ENCODE results near the gene VSX1.

The VSX1 gene

DNA sequence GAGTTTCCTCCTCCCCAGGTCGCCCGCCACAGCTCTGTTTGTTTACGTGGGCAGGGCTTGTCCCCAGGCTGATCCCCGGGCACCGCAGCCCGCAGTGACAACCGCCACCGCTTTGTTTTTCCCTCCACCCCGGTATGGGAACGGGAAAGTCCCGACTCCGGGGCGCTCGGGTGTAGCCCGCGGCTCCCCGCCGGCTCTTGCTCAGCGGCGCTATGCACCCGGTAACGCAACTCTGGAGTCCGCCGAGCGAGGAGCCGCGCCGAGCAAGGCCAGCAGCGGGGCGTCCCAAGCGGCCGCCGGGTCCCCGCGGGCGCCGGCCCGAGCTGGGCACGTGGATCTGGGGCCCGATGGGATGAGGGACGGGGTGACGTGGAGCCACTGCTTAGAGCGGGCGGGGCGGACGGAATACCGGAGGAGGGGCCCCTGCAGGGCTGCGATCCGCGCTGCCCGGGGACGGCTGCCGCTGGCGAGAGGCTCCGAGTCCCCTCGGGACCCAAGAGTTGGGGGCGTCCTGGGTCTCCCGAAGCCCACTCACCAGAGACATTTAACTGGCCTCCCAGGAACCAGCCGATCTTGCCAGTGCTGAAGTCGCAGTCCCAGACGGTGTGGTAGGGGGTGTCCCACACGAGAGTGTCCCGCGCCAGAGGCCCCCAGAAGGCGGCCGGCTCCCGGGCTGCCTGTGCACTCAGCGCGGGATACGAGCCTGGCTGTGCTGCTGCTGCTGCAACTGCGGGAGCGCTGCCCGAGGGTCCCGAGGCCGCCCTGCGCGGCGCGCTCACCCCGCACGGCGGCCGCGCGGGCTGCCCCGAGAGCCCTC is 24.5 kb downstream of the VSX1 start (continued):
- no peak for TF ChIP-seq PPARA (CRISPR knock-in tag; IDR thresholded peaks at IDR 0.05; ENCODE audit: borderline replicate concordance)
- TF ChIP-seq ZFP3 (CRISPR knock-in tag; IDR thresholded peaks at IDR 0.05) = no peak
- TF ChIP-seq CSDC2 (CRISPR knock-in tag; IDR thresholded peaks at IDR 0.05) = no peak
- no peak for TF ChIP-seq ZNF70 (CRISPR knock-in tag; IDR thresholded peaks at IDR 0.05)
- no peak for TF ChIP-seq SNAI2 (CRISPR knock-in tag; IDR thresholded peaks at IDR 0.05)
- TF ChIP-seq ESRRG (CRISPR knock-in tag; IDR thresholded peaks at IDR 0.05) = no peak
- TF ChIP-seq RARB (CRISPR knock-in tag; IDR thresholded peaks at IDR 0.05) = no peak
- TF ChIP-seq, protein P1, sequence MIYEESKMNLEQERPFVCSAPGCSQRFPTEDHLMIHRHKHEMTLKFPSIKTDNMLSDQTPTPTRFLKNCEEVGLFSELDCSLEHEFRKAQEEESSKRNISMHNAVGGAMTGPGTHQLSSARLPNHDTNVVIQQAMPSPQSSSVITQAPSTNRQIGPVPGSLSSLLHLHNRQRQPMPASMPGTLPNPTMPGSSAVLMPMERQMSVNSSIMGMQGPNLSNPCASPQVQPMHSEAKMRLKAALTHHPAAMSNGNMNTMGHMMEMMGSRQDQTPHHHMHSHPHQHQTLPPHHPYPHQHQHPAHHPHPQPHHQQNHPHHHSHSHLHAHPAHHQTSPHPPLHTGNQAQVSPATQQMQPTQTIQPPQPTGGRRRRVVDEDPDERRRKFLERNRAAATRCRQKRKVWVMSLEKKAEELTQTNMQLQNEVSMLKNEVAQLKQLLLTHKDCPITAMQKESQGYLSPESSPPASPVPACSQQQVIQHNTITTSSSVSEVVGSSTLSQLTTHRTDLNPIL (CRISPR knock-in tag; IDR thresholded peaks at IDR 0.05; ENCODE audit: low read depth) = no peak

DNA sequence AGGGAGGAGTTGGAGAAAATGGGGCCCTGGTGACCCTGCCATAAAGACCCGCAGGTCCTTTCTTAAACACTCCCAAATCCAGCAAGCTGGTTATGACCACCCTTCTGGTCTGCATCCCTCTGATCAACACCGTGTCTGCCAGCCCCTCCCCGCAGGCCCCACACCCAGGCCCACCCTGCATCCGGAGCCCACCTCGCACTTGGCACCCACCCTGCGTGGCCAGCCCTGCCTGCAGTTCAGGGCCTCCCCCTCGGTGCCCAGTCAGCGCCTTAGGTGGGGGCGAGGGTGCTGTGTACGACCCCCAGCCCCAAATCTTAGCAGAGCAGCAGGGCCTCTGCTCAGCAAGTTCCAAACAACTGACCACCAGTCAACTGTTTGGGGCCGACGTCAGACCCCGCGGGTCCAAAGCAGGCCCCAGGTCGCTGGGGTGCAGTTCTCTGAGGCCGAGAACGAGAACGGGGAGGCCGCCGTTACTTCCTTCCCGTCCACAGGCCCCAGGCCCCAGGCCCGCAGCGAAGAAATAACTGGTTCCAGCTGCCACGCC is 25.2 kb downstream of the VSX1 start:
- no peak for ATAC-seq
- TF ChIP-seq GLIS3 (CRISPR knock-in tag; IDR thresholded peaks at IDR 0.05) (no peak), TCF4 (CRISPR knock-in tag; IDR thresholded peaks at IDR 0.05; ENCODE audit: borderline replicate concordance) (no peak), ESRRG (CRISPR knock-in tag; IDR thresholded peaks at IDR 0.05) (no peak), PPARA (CRISPR knock-in tag; IDR thresholded peaks at IDR 0.05; ENCODE audit: borderline replicate concordance) (no peak), SNAI2 (CRISPR knock-in tag; IDR thresholded peaks at IDR 0.05) (no peak)
- TF ChIP-seq, protein P2, sequence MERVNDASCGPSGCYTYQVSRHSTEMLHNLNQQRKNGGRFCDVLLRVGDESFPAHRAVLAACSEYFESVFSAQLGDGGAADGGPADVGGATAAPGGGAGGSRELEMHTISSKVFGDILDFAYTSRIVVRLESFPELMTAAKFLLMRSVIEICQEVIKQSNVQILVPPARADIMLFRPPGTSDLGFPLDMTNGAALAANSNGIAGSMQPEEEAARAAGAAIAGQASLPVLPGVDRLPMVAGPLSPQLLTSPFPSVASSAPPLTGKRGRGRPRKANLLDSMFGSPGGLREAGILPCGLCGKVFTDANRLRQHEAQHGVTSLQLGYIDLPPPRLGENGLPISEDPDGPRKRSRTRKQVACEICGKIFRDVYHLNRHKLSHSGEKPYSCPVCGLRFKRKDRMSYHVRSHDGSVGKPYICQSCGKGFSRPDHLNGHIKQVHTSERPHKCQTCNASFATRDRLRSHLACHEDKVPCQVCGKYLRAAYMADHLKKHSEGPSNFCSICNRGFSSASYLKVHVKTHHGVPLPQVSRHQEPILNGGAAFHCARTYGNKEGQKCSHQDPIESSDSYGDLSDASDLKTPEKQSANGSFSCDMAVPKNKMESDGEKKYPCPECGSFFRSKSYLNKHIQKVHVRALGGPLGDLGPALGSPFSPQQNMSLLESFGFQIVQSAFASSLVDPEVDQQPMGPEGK (CRISPR knock-in tag; IDR thresholded peaks at IDR 0.05; ENCODE audit: borderline replicate concordance) = no peak
- TF ChIP-seq, protein P3, sequence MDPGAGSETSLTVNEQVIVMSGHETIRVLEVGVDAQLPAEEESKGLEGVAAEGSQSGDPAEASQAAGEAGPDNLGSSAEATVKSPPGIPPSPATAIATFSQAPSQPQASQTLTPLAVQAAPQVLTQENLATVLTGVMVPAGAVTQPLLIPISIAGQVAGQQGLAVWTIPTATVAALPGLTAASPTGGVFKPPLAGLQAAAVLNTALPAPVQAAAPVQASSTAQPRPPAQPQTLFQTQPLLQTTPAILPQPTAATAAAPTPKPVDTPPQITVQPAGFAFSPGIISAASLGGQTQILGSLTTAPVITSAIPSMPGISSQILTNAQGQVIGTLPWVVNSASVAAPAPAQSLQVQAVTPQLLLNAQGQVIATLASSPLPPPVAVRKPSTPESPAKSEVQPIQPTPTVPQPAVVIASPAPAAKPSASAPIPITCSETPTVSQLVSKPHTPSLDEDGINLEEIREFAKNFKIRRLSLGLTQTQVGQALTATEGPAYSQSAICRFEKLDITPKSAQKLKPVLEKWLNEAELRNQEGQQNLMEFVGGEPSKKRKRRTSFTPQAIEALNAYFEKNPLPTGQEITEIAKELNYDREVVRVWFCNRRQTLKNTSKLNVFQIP (CRISPR knock-in tag; IDR thresholded peaks at IDR 0.05; ENCODE audit: borderline replicate concordance, low read depth) = no peak

DNA sequence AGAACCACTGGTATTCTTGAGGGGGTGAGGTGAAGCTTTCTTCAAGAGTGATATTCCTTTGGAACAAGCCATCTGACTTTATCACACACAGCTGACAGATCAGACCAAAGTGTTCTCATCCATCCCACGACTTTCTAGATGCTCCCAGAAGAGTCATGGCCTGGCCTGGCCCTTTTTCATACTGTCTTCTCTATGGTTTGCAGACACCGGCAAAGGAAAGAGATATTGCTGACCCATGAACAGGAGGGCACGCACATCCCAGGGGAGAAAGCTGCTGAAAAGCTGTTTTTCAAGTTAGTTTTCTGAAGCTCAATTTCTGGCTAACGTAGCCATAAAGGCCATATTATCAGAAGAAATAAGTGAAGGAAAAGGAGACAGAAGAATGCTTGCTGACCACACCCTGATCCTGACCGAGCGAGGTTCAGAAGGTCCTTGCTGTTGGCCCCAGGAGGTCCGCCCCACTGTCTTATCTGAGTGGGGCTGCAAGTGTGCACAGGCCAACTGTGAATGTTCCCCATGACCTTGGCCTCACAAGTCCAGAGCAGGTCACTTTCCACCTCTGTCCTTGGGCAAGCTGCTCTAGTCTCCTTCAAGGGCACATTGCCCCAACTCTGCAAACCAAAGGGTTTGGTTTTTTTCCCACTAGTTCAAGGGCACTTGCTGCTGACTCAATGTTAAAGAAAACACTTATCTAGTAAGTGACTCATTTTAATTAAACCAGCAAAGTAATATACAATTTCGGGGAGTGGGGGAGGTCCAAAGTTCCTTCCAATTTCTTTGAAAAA is 26.0 kb downstream of the VSX1 start:
- ATAC-seq = no peak
- TF ChIP-seq ZFP3 (CRISPR knock-in tag; IDR thresholded peaks at IDR 0.05) = no peak
- TF ChIP-seq ZNF8 (CRISPR knock-in tag; IDR thresholded peaks at IDR 0.05) = no peak
- TF ChIP-seq, protein P3 (CRISPR knock-in tag; IDR thresholded peaks at IDR 0.05; ENCODE audit: borderline replicate concordance, low read depth) = no peak
- no peak for TF ChIP-seq TCF4 (CRISPR knock-in tag; IDR thresholded peaks at IDR 0.05; ENCODE audit: borderline replicate concordance)

DNA sequence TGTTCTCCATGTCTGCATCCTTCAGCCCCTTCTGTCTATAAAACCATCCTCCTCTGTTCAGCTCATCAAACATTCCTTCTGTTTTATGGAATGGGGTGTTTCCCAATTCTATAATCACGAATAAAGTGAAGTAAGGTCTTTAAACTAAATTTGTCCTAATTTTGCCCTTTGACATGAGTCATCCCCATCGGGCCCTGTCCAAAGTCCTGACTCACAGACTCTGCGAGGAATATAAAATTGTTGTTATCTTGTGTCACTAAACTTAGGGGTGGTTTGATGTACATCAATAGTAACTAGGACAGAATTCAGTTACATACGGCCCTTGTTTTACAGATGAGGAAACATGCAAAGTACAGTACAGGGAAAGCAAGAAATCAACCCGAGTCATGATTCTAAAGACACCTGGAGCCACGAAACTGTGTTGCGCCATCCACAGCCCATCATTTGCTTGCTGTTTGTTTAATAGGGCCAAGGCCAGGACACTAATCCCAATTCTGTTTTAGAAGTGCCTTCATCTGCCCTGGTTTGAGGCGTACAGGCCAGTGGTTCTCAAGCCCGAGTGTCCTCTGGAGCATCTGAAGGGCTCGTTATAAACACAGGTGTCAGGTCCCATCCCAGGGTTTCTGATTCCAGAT is 26.8 kb downstream of the VSX1 start:
- ATAC-seq = no peak
- TF ChIP-seq PPARA (CRISPR knock-in tag; IDR thresholded peaks at IDR 0.05; ENCODE audit: borderline replicate concordance) (no peak), TOX (CRISPR knock-in tag; IDR thresholded peaks at IDR 0.05; ENCODE audit: borderline replicate concordance) (no peak), BACH2 (CRISPR knock-in tag; IDR thresholded peaks at IDR 0.05; ENCODE audit: borderline replicate concordance) (no peak), ZFP3 (CRISPR knock-in tag; IDR thresholded peaks at IDR 0.05) (no peak), ZC3H10 (CRISPR knock-in tag; IDR thresholded peaks at IDR 0.05) (no peak), ZNF70 (CRISPR knock-in tag; IDR thresholded peaks at IDR 0.05) (no peak), OSR1 (CRISPR knock-in tag; IDR thresholded peaks at IDR 0.05) (no peak)
- TF ChIP-seq, protein P4, sequence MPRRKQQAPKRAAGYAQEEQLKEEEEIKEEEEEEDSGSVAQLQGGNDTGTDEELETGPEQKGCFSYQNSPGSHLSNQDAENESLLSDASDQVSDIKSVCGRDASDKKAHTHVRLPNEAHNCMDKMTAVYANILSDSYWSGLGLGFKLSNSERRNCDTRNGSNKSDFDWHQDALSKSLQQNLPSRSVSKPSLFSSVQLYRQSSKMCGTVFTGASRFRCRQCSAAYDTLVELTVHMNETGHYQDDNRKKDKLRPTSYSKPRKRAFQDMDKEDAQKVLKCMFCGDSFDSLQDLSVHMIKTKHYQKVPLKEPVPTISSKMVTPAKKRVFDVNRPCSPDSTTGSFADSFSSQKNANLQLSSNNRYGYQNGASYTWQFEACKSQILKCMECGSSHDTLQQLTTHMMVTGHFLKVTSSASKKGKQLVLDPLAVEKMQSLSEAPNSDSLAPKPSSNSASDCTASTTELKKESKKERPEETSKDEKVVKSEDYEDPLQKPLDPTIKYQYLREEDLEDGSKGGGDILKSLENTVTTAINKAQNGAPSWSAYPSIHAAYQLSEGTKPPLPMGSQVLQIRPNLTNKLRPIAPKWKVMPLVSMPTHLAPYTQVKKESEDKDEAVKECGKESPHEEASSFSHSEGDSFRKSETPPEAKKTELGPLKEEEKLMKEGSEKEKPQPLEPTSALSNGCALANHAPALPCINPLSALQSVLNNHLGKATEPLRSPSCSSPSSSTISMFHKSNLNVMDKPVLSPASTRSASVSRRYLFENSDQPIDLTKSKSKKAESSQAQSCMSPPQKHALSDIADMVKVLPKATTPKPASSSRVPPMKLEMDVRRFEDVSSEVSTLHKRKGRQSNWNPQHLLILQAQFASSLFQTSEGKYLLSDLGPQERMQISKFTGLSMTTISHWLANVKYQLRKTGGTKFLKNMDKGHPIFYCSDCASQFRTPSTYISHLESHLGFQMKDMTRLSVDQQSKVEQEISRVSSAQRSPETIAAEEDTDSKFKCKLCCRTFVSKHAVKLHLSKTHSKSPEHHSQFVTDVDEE (CRISPR knock-in tag; IDR thresholded peaks at IDR 0.05) = no peak
- TF ChIP-seq, protein P5, sequence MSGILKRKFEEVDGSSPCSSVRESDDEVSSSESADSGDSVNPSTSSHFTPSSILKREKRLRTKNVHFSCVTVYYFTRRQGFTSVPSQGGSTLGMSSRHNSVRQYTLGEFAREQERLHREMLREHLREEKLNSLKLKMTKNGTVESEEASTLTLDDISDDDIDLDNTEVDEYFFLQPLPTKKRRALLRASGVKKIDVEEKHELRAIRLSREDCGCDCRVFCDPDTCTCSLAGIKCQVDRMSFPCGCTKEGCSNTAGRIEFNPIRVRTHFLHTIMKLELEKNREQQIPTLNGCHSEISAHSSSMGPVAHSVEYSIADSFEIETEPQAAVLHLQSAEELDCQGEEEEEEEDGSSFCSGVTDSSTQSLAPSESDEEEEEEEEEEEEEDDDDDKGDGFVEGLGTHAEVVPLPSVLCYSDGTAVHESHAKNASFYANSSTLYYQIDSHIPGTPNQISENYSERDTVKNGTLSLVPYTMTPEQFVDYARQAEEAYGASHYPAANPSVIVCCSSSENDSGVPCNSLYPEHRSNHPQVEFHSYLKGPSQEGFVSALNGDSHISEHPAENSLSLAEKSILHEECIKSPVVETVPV (CRISPR knock-in tag; IDR thresholded peaks at IDR 0.05) = no peak
- TF ChIP-seq, protein P3 (CRISPR knock-in tag; IDR thresholded peaks at IDR 0.05; ENCODE audit: borderline replicate concordance, low read depth) = no peak

Data from SK-N-SH treated with all-trans-retinoic acid at 6 μM for 48 hours (cell line).